HG02840 (cell line): ENCODE data around the gene SP4.
"Not testable (repeated sequence)": the region's sequence is repeated elsewhere in the genome, so short reads cannot be mapped to it uniquely, and the experiment has no call there.

ENCODE experiments used
- ATAC-seq: cut with Tn5 transposase; IDR thresholded peaks from one replicate; pipeline ENCODE4 v1.9.1; 2021; ENCODE audit warnings: mild to moderate bottlenecking, moderate library complexity, moderate number of reproducible peaks; ENCODE audit not compliant: unreplicated experiment, low FRiP score

SP4 gene

DNA sequence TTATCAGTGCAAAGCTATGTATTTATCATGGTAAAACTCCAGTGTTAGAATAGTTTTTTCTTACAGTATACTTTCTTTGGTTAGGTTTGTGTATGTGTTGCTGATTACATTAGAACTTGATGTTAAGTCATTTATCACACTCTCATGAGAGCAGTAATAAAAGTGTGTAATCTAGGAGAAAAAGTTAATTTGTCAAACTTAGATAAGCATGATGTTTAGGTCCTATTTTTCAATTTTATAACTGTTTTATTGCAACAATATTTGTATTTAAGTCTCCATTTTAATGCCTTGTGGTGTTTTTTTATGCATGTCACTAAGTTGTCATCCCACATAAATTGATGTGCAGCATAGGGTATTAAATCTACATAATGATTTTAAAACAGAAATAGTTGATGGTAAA lies 86.2 kb downstream of the SP4 start:
- no peak for ATAC-seq

DNA sequence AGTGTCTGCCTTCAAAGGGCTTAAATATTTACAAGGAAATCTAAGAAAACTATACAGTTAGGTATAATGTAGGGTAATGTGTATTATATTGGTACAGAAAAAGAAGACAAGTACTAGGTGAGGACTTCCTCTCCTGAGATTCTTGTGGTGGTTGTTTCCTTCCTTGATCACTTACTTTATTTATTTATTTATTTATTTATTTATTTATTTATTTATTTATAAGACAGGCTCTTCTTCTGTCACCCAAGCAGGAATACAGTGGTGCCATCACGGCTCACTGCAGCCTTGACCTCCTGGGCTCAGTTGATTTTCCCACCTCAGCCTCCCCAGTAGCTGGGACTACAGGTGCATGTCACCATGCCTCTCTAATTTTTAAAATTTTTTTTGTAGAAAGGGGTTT lies 96.8 kb downstream of the SP4 start:
- no peak for ATAC-seq

DNA sequence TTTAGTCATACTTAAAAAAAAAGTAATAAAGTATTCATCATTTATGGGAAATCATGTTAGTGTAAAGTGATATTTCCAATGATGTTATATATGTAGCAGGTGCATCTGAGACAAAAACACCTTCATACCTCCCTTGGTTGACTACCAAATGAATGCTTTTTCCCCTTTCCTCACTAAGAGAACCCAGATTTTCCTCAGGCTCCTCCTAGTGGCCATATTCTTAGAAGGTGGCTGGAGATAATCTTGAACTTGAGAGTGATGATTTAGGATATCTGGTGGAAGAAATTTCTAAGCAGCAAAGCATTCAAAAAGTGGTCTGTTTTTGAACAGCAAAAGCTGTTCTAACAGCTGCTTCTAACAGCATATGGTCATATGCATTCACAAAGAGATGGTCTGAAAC lies 98.1 kb downstream of the SP4 start:
- no peak for ATAC-seq

DNA sequence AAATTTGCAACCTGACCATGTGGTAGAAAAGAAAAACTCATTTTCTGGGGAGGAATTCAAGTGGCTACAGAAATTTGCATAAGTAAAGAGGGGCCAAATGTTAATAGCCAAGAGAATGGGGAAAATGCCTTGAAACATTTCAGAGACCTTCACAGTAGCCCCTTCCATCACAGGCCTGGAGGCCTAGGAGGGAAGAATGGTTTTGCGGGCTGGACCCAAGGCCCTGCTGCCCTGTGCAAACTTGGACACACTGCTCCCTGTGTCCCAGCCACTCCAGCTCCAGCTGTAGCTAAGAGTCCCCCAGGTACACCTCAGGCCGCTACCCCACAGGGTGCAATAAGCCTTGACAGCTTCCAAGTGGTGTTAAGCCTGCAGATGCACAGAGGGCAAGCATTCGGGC lies 98.6 kb downstream of the SP4 start:
- no peak for ATAC-seq

DNA sequence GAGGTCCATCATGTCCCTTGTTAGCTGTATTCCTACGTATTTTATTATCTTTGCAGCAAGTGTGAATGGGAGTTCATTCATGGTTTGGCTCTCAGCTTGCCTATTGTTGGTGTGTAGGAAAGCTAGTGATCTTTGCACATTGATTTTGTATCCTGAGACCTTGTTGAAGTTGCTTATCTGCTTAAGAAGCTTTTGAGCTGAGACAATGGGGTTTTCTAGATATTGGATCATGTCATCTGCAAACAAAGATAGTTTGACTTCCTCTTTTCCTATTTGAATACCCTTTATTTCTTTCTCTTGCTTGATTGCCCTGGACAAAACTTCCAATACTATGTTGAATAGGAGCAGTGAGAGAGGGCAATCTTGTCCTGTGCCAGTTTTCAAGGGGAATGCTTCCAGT lies 104.6 kb downstream of the SP4 start:
- not testable (repeated sequence) for ATAC-seq

DNA sequence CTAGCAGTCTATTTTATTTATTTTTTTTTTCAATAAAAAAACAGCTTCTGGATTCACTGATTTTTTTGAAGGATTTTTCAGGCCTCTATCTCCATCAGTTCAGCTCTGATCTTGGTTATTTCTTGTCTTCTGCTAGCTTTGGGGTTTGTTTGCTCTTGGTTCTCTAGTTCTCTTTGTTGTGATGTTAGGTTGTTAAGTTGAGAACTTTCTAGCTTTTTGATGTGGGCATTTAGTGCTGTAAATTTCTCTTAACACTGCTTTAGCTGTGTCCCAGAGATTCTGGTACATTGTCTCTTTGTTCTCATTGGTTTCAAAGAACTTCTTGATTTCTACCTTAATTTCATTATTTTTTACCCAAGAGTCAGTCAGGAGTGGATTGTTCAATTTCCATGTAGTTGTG lies 105.8 kb downstream of the SP4 start:
- ATAC-seq: not testable (repeated sequence)

DNA sequence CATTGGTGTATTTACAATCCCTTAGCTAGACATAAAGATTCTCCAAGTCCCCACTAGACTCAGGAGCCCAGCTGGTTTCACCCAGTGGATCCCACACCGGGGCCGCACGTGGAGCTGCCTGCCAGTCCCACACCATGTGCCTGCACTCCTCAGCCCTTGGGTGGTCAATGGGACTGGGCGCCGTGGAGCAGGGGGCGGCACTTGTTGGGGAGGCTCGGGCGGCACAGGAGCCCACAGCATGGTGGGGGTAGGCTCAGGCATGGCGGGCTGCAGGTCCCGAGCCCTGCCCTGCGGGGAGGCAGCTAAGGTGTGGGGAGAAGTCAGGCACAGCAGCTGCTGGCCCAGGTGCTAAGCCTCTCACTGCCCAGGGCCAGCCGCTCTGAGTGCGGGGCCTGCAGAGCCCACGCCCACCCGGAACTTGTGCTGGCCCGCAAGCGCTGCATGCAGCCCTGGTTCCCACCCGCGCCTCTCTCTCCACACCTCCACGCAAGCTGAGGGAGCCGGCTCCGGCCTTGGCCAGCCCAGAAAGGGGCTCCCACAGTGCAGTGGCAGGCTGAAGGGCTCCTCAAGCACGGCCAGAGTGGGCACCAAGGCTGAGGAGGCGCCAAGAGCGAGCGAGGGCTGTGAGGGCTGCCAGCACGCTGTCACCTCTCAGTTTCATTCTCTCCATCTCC lies 108.7 kb downstream of the SP4 start:
- ATAC-seq: not testable (repeated sequence)

DNA sequence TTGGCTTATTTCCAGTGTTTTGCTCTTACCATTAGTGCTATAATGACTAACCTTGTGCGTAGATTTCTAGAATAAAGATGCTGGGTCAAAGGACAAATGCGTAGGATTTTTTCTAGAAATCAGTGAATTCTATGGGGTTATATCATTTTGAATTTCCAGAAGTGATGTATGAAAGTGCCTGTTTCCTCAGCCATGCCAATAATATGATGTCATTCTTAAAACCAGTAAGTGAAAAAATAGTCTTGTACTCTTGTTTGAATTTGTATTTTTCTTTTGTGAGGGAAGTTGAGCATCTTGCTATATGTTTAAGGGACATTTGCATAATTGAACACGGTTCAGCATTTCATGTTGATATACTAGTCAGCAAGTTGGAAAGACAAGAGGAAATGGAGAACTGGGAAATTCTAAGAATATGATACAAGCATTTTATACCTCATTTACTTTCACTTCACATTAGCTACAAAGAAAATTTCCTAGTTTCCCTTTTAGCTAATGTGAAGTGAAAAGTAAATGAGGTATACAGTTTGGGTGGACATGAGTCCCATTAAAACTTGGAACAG lies 111.1 kb downstream of the SP4 start:
- no peak for ATAC-seq

DNA sequence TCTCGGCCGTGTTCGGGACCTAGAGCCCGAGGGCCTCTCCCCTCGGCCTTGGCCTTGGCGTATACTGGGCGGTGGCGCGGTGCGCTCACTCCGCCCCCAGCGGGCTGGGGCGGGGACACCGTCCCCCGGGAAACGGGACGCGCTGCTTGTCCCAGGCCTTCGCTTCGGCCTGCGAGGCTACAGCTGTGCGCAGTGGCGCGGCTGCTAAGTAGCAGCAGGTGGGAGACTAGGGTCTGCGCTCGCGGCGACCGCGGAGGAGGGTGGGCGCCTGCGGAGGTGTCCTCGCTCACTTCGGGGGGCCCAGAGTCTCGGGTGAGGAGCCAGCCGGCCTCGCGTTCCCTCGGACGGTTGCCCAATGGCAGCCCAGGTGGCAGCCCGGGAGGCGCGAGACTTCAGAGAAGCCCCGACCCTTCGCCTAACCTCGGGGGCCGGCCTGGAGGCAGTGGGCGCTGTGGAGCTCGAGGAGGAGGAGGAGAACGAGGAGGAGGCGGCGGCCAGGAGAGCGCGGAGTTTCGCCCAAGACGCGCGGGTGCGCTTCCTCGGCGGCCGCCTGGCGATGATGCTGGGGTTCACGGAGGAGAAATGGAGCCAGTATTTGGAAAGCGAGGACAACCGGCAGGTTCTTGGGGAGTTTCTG lies 115.1 kb downstream of the SP4 start, which contains the start of gene DNAH11:
TSS of gene DNAH11 (plus strand) at position 149 of the 637 bp plus-strand sequence. CDS start at position 356, 207 bp downstream.
- ATAC-seq: no peak

DNA sequence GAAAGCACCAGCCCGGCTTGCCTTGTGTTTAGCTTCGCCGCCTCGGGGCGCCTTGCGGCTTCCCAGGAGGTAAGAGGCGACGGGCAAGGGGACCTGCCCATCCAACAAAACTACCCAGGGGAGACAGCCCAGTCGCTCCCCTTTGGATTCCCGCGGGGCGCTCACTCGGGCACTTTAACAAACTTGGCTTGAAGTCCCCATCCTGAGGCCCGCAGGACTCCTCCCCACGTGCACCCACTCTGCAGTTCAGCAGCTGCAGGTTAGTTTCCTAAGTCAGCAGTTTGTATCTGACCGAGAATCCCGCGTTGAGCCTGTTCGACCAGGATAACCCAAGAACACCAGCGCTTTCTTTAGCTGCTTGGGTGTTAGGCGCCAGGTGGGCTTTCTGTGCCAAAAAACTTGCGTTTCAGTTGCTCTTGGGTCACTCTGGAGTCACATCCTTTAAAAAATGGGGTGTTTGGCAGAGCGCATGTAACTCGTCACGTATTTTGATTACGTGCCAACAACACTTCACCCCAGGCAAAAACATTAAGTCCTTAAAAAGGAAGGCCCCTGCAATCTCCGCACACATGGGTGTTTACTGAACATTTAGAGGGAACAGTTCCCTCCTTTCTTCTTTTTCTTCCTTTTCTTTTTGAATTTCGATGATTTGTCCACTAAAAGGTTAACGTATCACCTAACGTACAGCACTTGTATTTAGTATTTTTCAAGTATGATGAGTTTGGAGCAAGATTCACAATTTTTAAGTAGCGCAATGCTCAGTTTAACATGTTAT lies 115.8 kb downstream of the SP4 start:
- no peak for ATAC-seq

DNA sequence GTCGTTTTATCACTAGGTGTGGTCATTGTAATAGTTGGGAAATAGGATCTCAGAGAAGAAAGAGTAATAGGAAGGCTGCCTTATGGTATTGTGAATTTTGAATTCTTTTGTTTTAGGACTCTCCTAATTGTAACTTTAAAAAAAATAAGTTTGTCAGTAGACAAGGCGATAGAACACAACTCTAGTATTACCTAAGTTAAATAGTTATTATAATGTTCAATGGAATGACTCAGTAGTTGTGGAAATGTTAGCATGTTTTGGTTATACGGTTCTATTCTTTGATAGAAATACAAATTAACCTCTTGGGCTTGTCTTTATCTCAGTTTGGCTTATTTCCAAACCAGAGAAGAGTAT lies 116.4 kb downstream of the SP4 start:
- ATAC-seq: no peak

DNA sequence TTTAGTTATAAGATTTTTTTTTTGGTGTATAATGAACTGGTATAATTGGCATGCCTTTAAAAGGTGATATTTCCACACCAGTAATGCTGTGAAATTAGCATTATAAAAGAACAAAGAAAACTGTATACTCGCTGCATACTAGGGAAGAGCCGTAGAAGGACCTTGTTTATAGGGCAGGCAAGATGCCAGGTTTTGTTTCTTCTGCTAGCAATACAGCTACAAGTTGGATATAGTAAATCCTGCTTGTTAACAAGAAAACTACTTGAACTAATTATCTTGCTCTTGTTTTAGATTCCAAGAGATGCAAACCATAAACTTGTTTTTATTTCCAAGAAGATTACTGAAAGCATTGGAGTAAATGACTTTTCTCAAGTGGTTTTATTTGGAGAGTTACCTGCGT lies 116.8 kb downstream of the SP4 start:
- no peak for ATAC-seq

DNA sequence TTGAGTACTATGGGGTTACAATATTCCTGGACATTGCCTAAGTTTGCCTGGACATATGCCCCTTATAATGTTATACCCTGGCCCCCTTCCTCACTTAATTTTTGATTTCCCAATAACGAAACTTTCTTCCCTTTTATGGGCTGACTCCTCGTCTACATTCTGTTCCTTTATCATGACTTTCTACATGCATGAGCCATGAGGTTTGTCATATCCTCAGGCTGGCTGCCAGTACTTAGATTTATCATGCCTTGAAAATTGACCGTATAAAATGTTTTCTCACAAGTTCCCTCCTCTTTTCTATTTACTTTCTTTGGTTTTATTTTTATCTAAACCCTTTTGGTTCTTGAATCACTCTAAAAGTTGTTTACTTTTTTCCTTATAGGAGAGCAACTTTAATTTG lies 119.6 kb downstream of the SP4 start:
- ATAC-seq: no peak

DNA sequence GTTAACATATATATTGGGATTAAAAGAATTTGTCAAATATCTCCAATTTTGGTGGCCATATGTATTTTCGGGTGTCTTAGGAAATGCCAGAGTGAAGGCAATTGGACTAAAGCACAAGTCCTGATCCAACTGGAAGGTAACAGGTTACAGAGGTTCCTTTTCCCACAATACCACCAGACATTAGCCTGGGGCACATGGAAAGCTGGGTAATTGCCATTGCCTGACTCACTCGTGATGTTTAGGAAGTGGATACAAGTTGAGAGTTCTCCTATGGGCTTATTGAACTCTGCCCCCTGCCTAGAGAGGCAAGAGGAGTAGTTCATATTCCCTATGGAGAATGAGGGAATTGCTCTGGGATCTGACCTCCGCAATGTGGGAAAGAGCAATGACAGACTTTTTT lies 120.6 kb downstream of the SP4 start:
- no peak for ATAC-seq

DNA sequence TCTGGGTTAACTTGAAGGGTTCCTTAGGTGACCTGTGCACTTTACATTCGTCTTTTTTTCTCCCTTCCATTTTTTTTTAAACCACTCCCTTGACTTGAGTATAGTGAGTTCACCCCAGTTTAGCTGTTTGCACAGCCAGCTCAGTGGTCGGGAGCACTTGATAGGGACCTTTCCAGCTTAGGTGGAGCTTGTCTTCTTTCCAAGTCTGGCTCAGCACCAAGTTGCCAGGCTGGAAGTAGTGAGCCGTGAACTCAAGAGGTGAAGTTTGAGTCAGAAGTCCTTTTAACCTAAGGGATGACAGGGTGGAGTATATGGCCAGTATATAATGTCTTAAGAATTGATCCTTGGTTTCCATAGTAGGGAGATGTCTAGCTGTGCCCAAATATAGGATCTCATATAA lies 122.2 kb downstream of the SP4 start:
- ATAC-seq: no peak

DNA sequence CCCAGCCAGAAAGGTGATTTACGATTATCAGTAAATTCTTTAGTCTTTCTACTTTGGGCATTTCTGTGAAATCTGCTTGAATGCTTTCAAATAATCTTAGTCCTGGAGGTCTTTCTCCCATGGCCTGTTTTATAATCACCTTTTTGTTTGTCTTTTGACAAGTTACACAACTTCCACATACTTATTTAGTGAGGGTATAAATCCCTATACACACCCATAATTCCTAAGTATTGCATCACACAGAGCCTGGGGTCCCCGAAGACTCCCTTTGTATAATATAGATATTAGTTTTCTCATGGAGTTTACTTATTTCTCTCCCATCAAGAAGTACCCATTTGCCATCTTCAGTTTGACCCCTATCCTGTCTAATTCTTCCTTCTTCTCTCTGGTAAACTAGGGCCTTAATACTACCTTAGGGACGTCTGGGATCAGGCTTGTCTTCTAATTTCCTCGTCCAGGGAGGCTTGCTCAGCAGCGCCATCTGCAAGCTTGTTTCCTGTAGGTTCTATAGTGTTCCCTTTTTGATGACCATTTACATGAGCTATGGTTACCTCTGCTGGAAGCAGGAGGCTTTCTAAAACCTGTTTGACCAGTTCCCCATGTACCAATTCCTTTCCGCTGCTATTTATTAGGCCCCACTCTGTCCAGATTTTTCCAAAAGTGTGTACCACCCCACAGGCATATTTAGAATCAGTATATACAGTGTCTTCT lies 123.1 kb downstream of the SP4 start:
- ATAC-seq: no peak

DNA sequence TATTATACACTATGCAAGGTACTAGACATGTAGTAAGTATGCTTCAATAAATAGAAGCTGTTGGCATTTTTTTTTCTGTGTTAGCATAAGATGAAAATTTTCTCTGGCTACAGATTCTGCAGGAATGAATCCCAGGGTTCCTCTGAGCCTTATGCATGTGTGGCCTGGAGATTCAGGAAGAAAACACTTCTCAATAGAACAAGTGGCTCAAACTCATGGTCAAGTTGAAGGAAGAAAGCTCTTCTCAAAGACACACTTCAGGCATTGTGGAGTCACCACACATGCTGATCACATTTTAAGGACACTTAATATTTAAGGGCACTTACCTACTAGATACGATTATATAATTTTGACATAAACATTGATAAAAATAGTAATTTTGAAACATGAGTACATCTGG lies 134.5 kb downstream of the SP4 start:
- no peak for ATAC-seq
